GM19463 (cell line): ENCODE data around the gene MAP2K1.
"Not testable (repeated sequence)": the region's sequence is repeated elsewhere in the genome, so short reads cannot be mapped to it uniquely, and the experiment has no call there.

Experiments used
- ATAC-seq: cut with Tn5 transposase; IDR thresholded peaks from one replicate; pipeline ENCODE4 v1.9.1; 2021; ENCODE audit warnings: mild to moderate bottlenecking, moderate library complexity; ENCODE audit not compliant: unreplicated experiment

MAP2K1 gene

GRCh38 chr15:66474135-66474534 is 87.4 kb downstream of the MAP2K1 start:
- no peak for ATAC-seq

GRCh38 chr15:66474963-66475362 is 88.3 kb downstream of the MAP2K1 start:
- ATAC-seq = no peak

- no peak for ATAC-seq
Observed at GRCh38 chr15:66476535-66476934, 89.8 kb downstream of the MAP2K1 start.

- ATAC-seq = no peak
Observed at GRCh38 chr15:66477011-66477410, 90.3 kb downstream of the MAP2K1 start.

GRCh38 chr15:66480267-66480666 is 93.6 kb downstream of the MAP2K1 start:
- no peak for ATAC-seq

GRCh38 chr15:66481107-66481856 is 94.6 kb downstream of the MAP2K1 start:
- ATAC-seq = no peak

- no peak for ATAC-seq
Observed at GRCh38 chr15:66482539-66482938, 95.8 kb downstream of the MAP2K1 start.

- ATAC-seq = no peak
Observed at GRCh38 chr15:66483131-66483566, 96.4 kb downstream of the MAP2K1 start.

- ATAC-seq = no peak
Observed at GRCh38 chr15:66484539-66485112, 97.9 kb downstream of the MAP2K1 start.

GRCh38 chr15:66486887-66487286 is 100.2 kb downstream of the MAP2K1 start:
- no peak for ATAC-seq

- no peak for ATAC-seq
Observed at GRCh38 chr15:66488525-66488924, 101.8 kb downstream of the MAP2K1 start.

GRCh38 chr15:66489179-66489791 is 102.6 kb downstream of the MAP2K1 start:
- ATAC-seq = no peak

GRCh38 chr15:66491846-66492245 is 105.1 kb downstream of the MAP2K1 start:
- ATAC-seq = no peak

GRCh38 chr15:66494262-66494661 is 107.5 kb downstream of the MAP2K1 start:
- no peak for ATAC-seq

- ATAC-seq = no peak
Observed at GRCh38 chr15:66496951-66497501, 110.3 kb downstream of the MAP2K1 start.

GRCh38 chr15:66497502-66498455 is 111.1 kb downstream of the MAP2K1 start, which contains the start of gene SNAPC5:
SNAPC5 (minus strand) TSS chr15:66497762; CDS start chr15:66497731, 31 bp downstream.
- peak; percentile 88 for ATAC-seq

GRCh38 chr15:66498501-66499386 is 112.0 kb downstream of the MAP2K1 start:
- no peak for ATAC-seq

- ATAC-seq = not testable (repeated sequence)
Observed at GRCh38 chr15:66500346-66500745, 113.6 kb downstream of the MAP2K1 start.

GRCh38 chr15:66502491-66502890 is 115.8 kb downstream of the MAP2K1 start:
- ATAC-seq = no peak
